ENCODE results near the gene WDR48. TPM values are rescaled to one million over a fixed set of nuclear protein-coding genes. Genes with fewer than 3 reads are reported as not detected.

WDR48 gene
- total RNA-seq, 1 donor from 2014 or later: 57.3 TPM

DNA sequence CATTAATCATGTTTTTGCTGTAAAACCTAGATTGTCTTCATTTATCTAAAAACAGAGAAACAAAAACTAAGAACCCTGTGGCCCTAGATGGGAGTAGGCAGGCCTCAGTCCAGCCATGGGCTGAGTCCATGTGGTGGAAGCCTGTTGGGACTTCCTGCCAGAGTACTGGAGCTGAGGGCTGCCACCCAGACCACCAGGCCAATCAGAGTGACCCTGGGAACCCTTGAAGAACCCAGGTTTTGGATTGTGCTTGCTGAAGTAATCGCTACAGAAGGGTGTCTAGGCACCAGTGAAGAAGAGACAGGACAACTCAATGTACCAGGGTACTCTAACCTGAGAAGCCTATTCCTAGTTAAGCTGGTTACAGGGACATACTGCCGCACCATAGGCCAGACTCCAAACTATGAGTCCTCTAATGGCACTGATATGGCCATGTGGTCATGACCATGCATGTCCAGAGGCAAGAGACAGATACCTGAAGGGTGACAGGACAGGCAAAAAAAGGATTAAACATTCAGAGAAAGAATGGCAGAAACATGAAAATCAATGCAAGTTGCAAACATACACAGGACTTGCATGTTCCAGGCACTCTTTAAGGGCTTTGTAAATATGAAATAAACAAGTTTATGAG is 88.6 kb downstream of the WDR48 start:
- no peak for DNase-seq

- DNase-seq: no peak
Measured at GRCh38 chr3:39141171-39141995, 89.6 kb downstream of the WDR48 start.

- no peak for DNase-seq
Measured at GRCh38 chr3:39142067-39142466, 90.3 kb downstream of the WDR48 start.

DNA sequence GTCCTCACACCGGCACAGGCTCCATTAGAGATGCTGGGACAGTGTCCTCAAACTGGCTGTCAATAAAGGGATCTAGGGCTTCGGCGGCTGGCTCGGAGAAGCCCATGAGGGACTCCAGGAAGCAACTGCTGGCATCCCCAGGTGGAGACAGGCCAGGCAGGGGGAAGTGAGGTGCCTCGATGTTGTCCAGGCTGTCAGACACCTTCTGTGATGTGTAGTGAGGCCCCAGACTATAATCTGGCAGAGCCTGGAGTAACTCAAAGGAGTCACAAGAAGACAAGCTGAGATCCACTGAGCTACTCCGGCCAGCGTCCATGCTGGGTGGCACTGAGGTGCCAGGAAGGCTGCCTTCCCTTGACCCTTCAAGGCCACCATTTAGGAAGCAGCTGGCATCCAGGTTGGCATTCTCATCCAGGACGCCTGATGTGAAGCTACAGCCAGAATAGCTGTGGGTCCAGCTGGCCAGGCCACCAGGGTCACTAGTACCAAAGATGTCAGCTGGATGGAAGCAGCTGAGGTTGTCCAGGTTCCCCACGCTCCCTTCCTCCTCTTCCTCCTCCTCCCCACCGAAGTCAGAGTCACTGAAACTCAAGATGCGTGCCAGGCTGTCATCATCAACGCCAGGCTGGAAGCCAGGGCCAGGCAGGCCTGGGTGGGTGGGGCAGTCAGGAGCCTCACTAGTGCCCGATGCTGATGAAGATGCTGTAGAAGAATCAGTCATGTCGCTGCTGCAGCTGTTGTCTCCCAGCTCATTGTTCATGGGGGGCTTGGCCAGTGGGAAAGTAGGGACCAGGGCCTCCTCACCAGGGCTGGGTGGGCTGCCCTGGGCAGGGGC is 91.5 kb downstream of the WDR48 start:
- no peak for DNase-seq

GRCh38 chr3:39144095-39144747 is 92.4 kb downstream of the WDR48 start:
- DNase-seq: no peak

DNA sequence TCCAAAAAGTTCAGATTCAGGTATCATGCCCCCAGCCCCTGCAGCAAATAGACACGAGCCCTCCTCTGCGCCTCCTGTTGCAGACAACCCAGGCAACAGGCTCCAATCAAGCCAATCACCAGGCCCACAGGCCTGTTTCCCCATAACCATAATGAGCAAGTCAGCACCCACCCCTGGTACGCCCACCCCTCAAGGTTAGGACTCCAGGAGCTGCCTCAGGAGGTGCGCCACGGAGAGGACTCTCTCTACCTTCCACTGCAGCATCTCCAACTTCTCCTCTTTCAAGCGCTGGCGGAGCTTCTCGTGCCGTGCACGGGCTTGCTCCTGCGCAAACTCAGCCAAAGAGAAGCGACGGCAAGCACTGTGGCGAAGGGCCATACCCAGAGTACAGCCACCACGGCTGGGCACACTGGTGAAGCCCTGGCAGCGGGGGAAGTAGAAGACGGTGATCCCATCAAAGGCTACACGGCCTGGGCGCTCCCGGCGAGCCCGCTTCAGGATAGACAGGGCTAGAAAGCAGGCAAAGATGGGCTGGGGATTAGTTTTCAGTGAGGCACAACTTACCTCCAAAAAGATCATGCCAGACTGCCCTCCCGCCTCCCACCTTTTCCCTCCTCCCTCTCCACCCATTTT is 93.0 kb downstream of the WDR48 start:
- DNase-seq: no peak

DNA sequence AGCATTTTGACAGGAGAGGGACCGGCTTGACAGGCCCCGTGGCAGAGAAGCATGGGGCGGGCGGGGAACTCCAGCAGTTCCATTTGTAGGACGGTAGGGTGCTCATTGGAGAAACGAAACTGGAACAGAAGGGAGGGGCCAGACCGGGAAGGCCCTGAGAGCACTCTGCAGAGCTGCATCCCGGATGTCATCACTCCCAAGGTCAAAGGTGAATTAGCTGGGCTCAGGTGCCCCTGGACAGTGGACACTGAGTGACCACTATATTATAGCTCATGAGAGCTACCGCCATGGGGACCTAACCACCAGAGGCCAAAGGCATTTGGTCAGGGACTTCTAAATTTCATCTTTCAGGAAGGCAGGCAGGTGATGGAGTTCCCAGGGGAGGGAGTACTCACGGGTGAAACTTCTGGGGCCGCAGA is 94.3 kb downstream of the WDR48 start:
- DNase-seq: peak; percentile 45

Other genes starting within 250 kb of the WDR48 start
- gene SCN10A, start 235.8 kb upstream of the WDR48 start, total RNA-seq: not detected in 2 replicates
- gene SCN11A, start 72 bp upstream of the WDR48 start, total RNA-seq: under 0.01 TPM in 1 of 2 replicates, not detected in the other
- 36.4 and 41.2 TPM in 2 replicates for gene GORASP1, start 55.6 kb downstream of the WDR48 start, total RNA-seq
- gene TTC21A, start 55.7 kb downstream of the WDR48 start, total RNA-seq: 1.5 and 1.9 TPM in 2 replicates
- gene CSRNP1, start 101.6 kb downstream of the WDR48 start, total RNA-seq: 9.2 and 15.1 TPM in 2 replicates
- not detected in 2 replicates for gene XIRP1, start 140.6 kb downstream of the WDR48 start, total RNA-seq
- gene CX3CR1, start 228.0 kb downstream of the WDR48 start, total RNA-seq: not detected in 2 replicates